Prostate gland (tissue), 2 donors: ENCODE measurements around the gene TUSC7.

Experiments
- POLR2AphosphoS5 ChIP-seq: sonication (generic); formaldehyde crosslinking; IDR thresholded peaks from one replicate; pipeline ENCODE4 v1.6.1; 2017; ENCODE audit warnings: antibody characterized with exemption
- TF ChIP-seq, protein P1 (sequence below), 4 experiments: fragments of 200-600 bp in 2 of 4; fragments of 450-650 bp in 2 of 4; sonication (generic) in 2 of 4; IDR thresholded peaks; 1 replicate in 3 of 4; 2 replicates in 1 of 4; pipeline ENCODE4 v1.5.1; 2016 to 2019; ENCODE audit warnings: antibody characterized with exemption in 4 of 4, mild to moderate bottlenecking in 2 of 4, moderate library complexity in 2 of 4

DNA sequence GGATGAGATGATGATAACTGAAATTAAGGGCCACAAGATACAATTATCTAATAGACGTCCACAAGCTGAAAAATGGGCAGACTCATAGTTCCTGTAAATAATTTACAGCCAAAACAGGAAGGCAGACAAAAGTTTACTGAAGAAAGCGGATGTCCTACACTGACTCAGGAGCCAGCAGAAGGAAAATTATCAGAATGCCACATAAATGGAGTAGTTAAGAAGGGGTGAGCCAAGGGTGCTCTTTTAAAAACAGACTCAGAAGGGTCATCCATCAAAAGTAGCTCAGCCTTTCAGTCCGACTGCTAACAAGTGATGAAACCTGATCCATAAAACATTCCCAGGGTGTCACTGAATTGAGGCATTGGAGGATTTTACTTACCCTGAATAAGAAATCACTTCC, 39.8 kb downstream of the TUSC7 start:
- TF ChIP-seq, protein P1, sequence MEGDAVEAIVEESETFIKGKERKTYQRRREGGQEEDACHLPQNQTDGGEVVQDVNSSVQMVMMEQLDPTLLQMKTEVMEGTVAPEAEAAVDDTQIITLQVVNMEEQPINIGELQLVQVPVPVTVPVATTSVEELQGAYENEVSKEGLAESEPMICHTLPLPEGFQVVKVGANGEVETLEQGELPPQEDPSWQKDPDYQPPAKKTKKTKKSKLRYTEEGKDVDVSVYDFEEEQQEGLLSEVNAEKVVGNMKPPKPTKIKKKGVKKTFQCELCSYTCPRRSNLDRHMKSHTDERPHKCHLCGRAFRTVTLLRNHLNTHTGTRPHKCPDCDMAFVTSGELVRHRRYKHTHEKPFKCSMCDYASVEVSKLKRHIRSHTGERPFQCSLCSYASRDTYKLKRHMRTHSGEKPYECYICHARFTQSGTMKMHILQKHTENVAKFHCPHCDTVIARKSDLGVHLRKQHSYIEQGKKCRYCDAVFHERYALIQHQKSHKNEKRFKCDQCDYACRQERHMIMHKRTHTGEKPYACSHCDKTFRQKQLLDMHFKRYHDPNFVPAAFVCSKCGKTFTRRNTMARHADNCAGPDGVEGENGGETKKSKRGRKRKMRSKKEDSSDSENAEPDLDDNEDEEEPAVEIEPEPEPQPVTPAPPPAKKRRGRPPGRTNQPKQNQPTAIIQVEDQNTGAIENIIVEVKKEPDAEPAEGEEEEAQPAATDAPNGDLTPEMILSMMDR (IDR thresholded peaks at IDR 0.05): no peak
- TF ChIP-seq POLR2AphosphoS5: no peak
